ENCODE measurements around the gene ZCCHC24. TPM values are rescaled to one million over a fixed set of nuclear protein-coding genes. Genes with fewer than 3 reads are reported as not detected.

ZCCHC24 gene
- total and polyA plus RNA-seq, 2 of the 8 experiments (the other 6 are each of a cell fraction or from before 2014, with no cell fraction given) = 3.9 to 6.9 TPM

DNA sequence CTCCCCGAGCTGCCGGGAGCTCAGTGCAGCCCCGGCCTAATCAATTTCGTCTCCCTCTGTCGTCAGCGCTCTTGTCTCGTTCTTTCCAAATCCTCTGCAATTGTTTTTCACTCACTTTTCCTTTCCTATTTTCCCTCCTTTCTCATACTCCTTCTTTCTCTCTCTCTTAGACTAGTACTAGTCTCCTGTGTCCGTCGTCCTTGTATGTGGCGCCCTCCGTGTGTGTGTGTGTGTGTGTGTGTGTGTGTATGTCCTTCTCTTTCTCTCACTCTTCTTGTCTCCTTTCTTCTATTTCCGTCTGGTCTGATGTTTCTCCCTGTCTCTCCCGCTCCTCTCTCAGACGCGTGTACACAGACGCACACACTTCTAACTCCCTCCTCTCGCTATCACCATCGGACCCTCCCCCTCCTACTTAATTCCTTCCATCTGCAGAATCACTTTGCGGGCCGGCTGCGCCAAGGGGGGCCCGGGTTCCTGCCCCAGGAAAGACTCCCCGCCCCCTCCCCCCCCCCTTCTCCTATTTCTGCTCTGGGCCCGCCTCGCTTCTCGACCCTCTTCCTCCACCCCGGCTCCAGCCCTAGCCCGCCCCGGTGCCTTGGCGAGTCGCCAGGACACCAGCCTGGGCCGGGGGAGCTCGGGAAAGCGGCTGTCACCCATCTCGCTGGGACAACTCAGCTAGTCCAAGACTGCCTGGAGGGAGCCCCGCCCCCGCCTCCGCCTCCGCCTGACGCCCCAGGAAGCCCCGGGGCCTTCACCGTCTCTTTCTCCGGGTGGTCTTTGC is 743 bp upstream of the ZCCHC24 start:
- 1% methylated on average over 19 of the region's 43 CpGs; no CpG with 5 or more reads in 1 of the 2 experiments for WGBS, 2 experiments (ENCODE audit: extremely low coverage in 1 of 2, insufficient coverage in 1 of 2, insufficient read length in 1 of 2, insufficient replicate concordance in 2 of 2, low coverage in 1 of 2, low lambda C conversion rate in 2 of 2, missing lambda C conversion rate in 1 of 2)
- H3K9ac ChIP-seq (replicated peaks in 1 of 4; ENCODE audit: extremely low read depth in 1 of 4, low read depth in 3 of 4, low read length in 3 of 4) = peak overlapping the region; percentile 25 to 57 (median 42); a peak in 4 of 7 replicates
- H2BK15ac ChIP-seq (ENCODE audit: low read length) = peak overlapping the region; percentile 61; the same call in 1 of the 2 replicates
- H4K91ac ChIP-seq (replicated peaks; ENCODE audit: insufficient read length, low read length) = peak overlapping the region; percentile 11
- H2BK12ac ChIP-seq (ENCODE audit: low read depth, low read length) = peak overlapping the region; percentile 95; the same call in 1 of the 2 replicates
- peak overlapping the region; percentile 52 for H3K56ac ChIP-seq (replicated peaks; ENCODE audit: insufficient read length, low read depth, low read length)
- no peak overlapping the region for H2BK20ac ChIP-seq (ENCODE audit: low read length)
- no peaks in the 10 kb centered on the region for H3K79me2 ChIP-seq (ENCODE audit: control insufficient read depth in 1 of 2, insufficient read depth in 2 of 2, low read length in 2 of 2)
- peak overlapping the region; percentile 43 to 68 (median 50) for H3K4me3 ChIP-seq (ENCODE audit: extremely low read depth in 1 of 4, insufficient read depth in 2 of 4, low read depth in 3 of 4, low read length in 4 of 4)
- no peaks in the 10 kb centered on the region for H3K9me3 ChIP-seq (ENCODE audit: insufficient read depth in 2 of 2, low read depth in 1 of 2, low read length in 1 of 2)
- no peaks in the 10 kb centered on the region for H3K79me1 ChIP-seq (ENCODE audit: low read depth, low read length)
- H3K18ac ChIP-seq (ENCODE audit: extremely low read depth, low read length) = peak overlapping the region; percentile 60; the same call in 1 of the 2 replicates
- no peak for FAIRE-seq
- H3K4me1 ChIP-seq (replicated peaks in 1 of 4; ENCODE audit: control insufficient read depth in 3 of 4, insufficient read depth in 4 of 4, low read length in 3 of 4) = peaks cover 6 to 21% (median 10%) of the 10 kb centered on the region in 4 experiments; a peak in 5 of 7 replicates
- H3K14ac ChIP-seq (ENCODE audit: insufficient read length) = no peak overlapping the region
- H3K27me3 ChIP-seq (replicated peaks in 1 of 4; ENCODE audit: control insufficient read depth in 3 of 4, extremely low read depth in 1 of 4, insufficient read depth in 3 of 4, low read length in 3 of 4) = peaks cover 0 to 44% (median 30%) of the 10 kb centered on the region in 4 experiments; a peak in 6 of 7 replicates
- H2BK120ac ChIP-seq (replicated peaks; ENCODE audit: low read depth, low read length) = no peak overlapping the region
- POLR2A ChIA-PET (ENCODE audit: partially characterized antibody) = interaction anchor here (0.6 to 1.2 kb wide), 5 partner anchors 13 to 1993 kb away, joined by 3 to 4 read pairs (median 3); no protein-coding TSS in a partner anchor
- H3K36me3 ChIP-seq (ENCODE audit: control insufficient read depth in 2 of 4, insufficient read depth in 4 of 4, low read length in 3 of 4) = no peaks in the 10 kb centered on the region
- H3K23me2 ChIP-seq (ENCODE audit: low read depth, low read length) = peaks cover 20% of the 10 kb centered on the region
- no peak overlapping the region for H4K5ac ChIP-seq (ENCODE audit: insufficient read length, low read depth, low read length)
- H4K8ac ChIP-seq (ENCODE audit: extremely low read depth, insufficient read depth, low read length) = no peak overlapping the region
- peak in 1 of 2 experiments; percentile 74 for DNase-seq (ENCODE audit: low read depth in 1 of 2, low spot score in 2 of 2)
- CTCF ChIA-PET (ENCODE audit: partially characterized antibody) = interaction anchor here (0.6 to 3.3 kb wide), 11 partner anchors 10 to 56 kb away, joined by 3 to 14 read pairs (median 3); no protein-coding TSS in a partner anchor
- peaks cover 2 to 3% of the 10 kb centered on the region in 2 experiments for H4K20me1 ChIP-seq (replicated peaks in 1 of 2; ENCODE audit: control insufficient read depth in 1 of 2, insufficient read depth in 2 of 2, low read length in 2 of 2)
- peak overlapping the region; percentile 47; the same call in 1 of the 2 replicates for H2AFZ ChIP-seq (ENCODE audit: low read length)
- H3K23ac ChIP-seq (ENCODE audit: insufficient read length) = no peak overlapping the region
- H2BK5ac ChIP-seq (ENCODE audit: low read depth, low read length) = no peak overlapping the region
- H3K4me2 ChIP-seq (ENCODE audit: insufficient read depth in 1 of 2, low read depth in 2 of 2, low read length in 2 of 2) = peak overlapping the region; percentile 83 to 94
- H2AK5ac ChIP-seq (ENCODE audit: low read depth, low read length) = no peak overlapping the region
- no peak overlapping the region for H3K27ac ChIP-seq (ENCODE audit: low read depth, low read length)
- no peak overlapping the region for H3K4ac ChIP-seq (replicated peaks; ENCODE audit: insufficient read length, low read depth, low read length)
- TF ChIP-seq KDM4A (IDR thresholded peaks at IDR 0.05; ENCODE audit: low read depth, low read length, severe bottlenecking) (peak; percentile 14), SP4 (IDR thresholded peaks at IDR 0.05; ENCODE audit: low read length) (no peak), CREB1 (IDR thresholded peaks at IDR 0.05) (peak; percentile 16; the same call in 1 of the 2 replicates), HDAC2 (IDR thresholded peaks at IDR 0.05; ENCODE audit: borderline replicate concordance in 1 of 2, low read depth in 2 of 2, low read length in 2 of 2) (no peak), YY1 (IDR thresholded peaks at IDR 0.05; ENCODE audit: low read depth, low read length) (no peak), TAF1 (IDR thresholded peaks at IDR 0.05; ENCODE audit: low read depth, low read length) (peak; percentile 38; the same call in 1 of the 2 replicates), TEAD4 (IDR thresholded peaks at IDR 0.05; ENCODE audit: low read depth, low read length) (no peak), TBP (IDR thresholded peaks at IDR 0.05; ENCODE audit: low read depth, low read length) (peak; percentile 42; the same call in 1 of the 2 replicates), ASH2L (IDR thresholded peaks at IDR 0.05; ENCODE audit: low read length) (peak; percentile 87)
- TF ChIP-seq, protein P1, sequence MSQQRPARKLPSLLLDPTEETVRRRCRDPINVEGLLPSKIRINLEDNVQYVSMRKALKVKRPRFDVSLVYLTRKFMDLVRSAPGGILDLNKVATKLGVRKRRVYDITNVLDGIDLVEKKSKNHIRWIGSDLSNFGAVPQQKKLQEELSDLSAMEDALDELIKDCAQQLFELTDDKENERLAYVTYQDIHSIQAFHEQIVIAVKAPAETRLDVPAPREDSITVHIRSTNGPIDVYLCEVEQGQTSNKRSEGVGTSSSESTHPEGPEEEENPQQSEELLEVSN (IDR thresholded peaks at IDR 0.05) = 0 out of 2 replicates have a peak, but pooled peaks have one; percentile 5
